Measurements from ENCODE around the gene CLCN7.
"Not testable (repeated sequence)": the region's sequence is repeated elsewhere in the genome, so short reads cannot be mapped to it uniquely, and the experiment has no call there.

CLCN7 gene

GRCh38 chr16:1442697-1443096 is 32.1 kb downstream of the CLCN7 start:
- DNase-seq: no peak

GRCh38 chr16:1441391-1441829 is 33.4 kb downstream of the CLCN7 start:
- no peak for DNase-seq

GRCh38 chr16:1439699-1440074 is 35.1 kb downstream of the CLCN7 start:
- DNase-seq: not testable (repeated sequence)

GRCh38 chr16:1439058-1439698 is 35.6 kb downstream of the CLCN7 start:
- no peak for DNase-seq

- DNase-seq: no peak
Observed at GRCh38 chr16:1438229-1439057, 36.4 kb downstream of the CLCN7 start.

GRCh38 chr16:1437606-1438005 is 37.2 kb downstream of the CLCN7 start:
- DNase-seq: no peak

- DNase-seq: no peak
Observed at GRCh38 chr16:1436731-1437355, 38.0 kb downstream of the CLCN7 start.

GRCh38 chr16:1435921-1436697 is 38.7 kb downstream of the CLCN7 start:
- no peak for DNase-seq

- DNase-seq: no peak
Observed at GRCh38 chr16:1434644-1435592, 39.9 kb downstream of the CLCN7 start.

GRCh38 chr16:1433756-1434155 is 41.1 kb downstream of the CLCN7 start:
- DNase-seq: no peak

GRCh38 chr16:1433263-1433560 is 41.6 kb downstream of the CLCN7 start:
- DNase-seq: no peak

- no peak for DNase-seq
Observed at GRCh38 chr16:1432388-1433262, 42.2 kb downstream of the CLCN7 start.

- no peak for DNase-seq
Observed at GRCh38 chr16:1431497-1432270, 43.1 kb downstream of the CLCN7 start.

- no peak for DNase-seq
Observed at GRCh38 chr16:1430759-1431496, 43.9 kb downstream of the CLCN7 start, which contains the start of gene PERCC1. PERCC1 (plus strand) TSS chr16:1431078; CDS start chr16:1432594, 1,516 bp downstream.

- no peak for DNase-seq
Observed at GRCh38 chr16:1430214-1430758, 44.5 kb downstream of the CLCN7 start.

GRCh38 chr16:1429631-1430030 is 45.2 kb downstream of the CLCN7 start:
- DNase-seq: no peak

- no peak for DNase-seq
Observed at GRCh38 chr16:1429012-1429411, 45.8 kb downstream of the CLCN7 start.

- DNase-seq: no peak
Observed at GRCh38 chr16:1428511-1428910, 46.3 kb downstream of the CLCN7 start.

Data from activated effector memory CD4-positive, alpha-beta T cell treated with Interleukin-2 at 50 U/mL for 16 hours (primary cell).